ENCODE data around the gene CDK5R1.

DNA sequence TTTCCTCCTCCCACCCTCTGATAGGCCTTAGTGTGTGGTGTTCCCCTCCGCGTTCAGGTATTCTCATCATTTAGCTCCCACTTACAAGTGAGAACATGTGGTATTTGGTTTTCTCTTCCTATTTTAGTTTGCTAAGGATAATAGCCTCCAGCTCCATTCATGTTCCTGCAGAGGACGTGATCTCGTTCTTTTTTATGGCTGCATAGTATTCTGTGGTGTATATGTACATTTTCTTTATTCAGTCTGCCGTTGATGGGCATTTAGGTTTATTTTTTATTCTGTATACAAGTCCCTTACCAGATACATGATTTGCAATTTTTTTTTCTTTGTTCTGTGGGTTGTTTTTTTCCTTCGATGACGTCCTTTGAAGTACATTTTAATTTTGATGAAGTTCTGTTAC, 18.8 kb upstream of the CDK5R1 start:
- TF ChIP-seq CTCF (IDR thresholded peaks at IDR 0.05; ENCODE audit: low read depth, low read length) (no peak), MAX (IDR thresholded peaks at IDR 0.05; ENCODE audit: low read depth, low read length) (no peak), POLR2A (IDR thresholded peaks at IDR 0.05; ENCODE audit: extremely low read depth, insufficient read length) (no peak)
